WTC11 (cell line): ENCODE results near the gene HSF5. TPM values are rescaled to one million over a fixed set of nuclear protein-coding genes. Genes with fewer than 3 reads are reported as not detected.

Experiments used
- ATAC-seq: fragments of 200-7000 bp; cut with Tn5 transposase; 2 replicates; pipeline ENCODE4 v1.10.0; 2021; ENCODE audit warnings: mild to moderate bottlenecking, moderate library complexity
- CTCF ChIA-PET: fragments of 300-600 bp; sonication (Branson Sonifier 250); formaldehyde crosslinking; loops from one replicate; lab custom pipeline; 2021; ENCODE audit warnings: antibody characterized with exemption; lab: Charles Lee
- POLR2A ChIA-PET: fragments of 350-600 bp; sonication (Branson Sonifier 250); formaldehyde crosslinking; loops from one replicate; lab custom pipeline; 2021; ENCODE audit warnings: antibody characterized with exemption; lab: Charles Lee
- DNase-seq: peaks from one replicate; pipeline ENCODE4 v3.0.0; 2021; ENCODE audit warnings: low spot score
- H3K27ac Mint-ChIP-seq: 2 replicates; pipeline ENCODE4 v1.8.0; 2021; ENCODE audit warnings: mixed read lengths
- H3K27me3 Mint-ChIP-seq: 2 replicates; pipeline ENCODE4 v1.8.0; 2021; ENCODE audit warnings: low read depth, mild to moderate bottlenecking, moderate library complexity, mixed read lengths
- H3K36me3 Mint-ChIP-seq: 2 replicates; pipeline ENCODE4 v1.8.0; 2021; ENCODE audit warnings: mixed read lengths
- H3K4me1 Mint-ChIP-seq: 2 replicates; pipeline ENCODE4 v1.8.0; 2022; ENCODE audit warnings: mixed read lengths
- H3K4me3 Mint-ChIP-seq: 2 replicates; pipeline ENCODE4 v1.8.0; 2021; ENCODE audit warnings: mild to moderate bottlenecking, moderate library complexity, mixed read lengths
- H3K9me3 Mint-ChIP-seq: 2 replicates; pipeline ENCODE4 v1.8.0; 2021; ENCODE audit warnings: mixed read lengths
- FOXJ3 ChIP-seq: sonication (generic); formaldehyde crosslinking; IDR thresholded peaks from 2 replicates; pipeline ENCODE4 v1.9.0; 2021; ENCODE audit warnings: missing genetic modification reagents, mild to moderate bottlenecking, borderline replicate concordance
- FOXP1 ChIP-seq: sonication (generic); formaldehyde crosslinking; IDR thresholded peaks from 2 replicates; pipeline ENCODE4 v1.8.0; 2022; ENCODE audit warnings: missing genetic modification reagents, mild to moderate bottlenecking, moderate library complexity, borderline replicate concordance
- IRF2 ChIP-seq: sonication (generic); formaldehyde crosslinking; IDR thresholded peaks from 2 replicates; pipeline ENCODE4 v1.8.0; 2022; ENCODE audit warnings: low read depth, missing genetic modification reagents, borderline replicate concordance
- MXD4 ChIP-seq: fragments of 250-450 bp; sonication (Bioruptor Pico); IDR thresholded peaks from 2 replicates; pipeline ENCODE4 v1.8.0; 2021; ENCODE audit warnings: mild to moderate bottlenecking, moderate library complexity, borderline replicate concordance
- NFE2L1 ChIP-seq: sonication (generic); formaldehyde crosslinking; IDR thresholded peaks from 2 replicates; pipeline ENCODE4 v1.8.1; 2023; ENCODE audit warnings: missing genetic modification reagents
- NR1H2 ChIP-seq: sonication (generic); formaldehyde crosslinking; IDR thresholded peaks from 2 replicates; pipeline ENCODE4 v1.9.0; 2021; ENCODE audit warnings: mild to moderate bottlenecking, moderate library complexity, missing genetic modification reagents
- NR3C1 ChIP-seq: sonication (generic); formaldehyde crosslinking; conservative IDR thresholded peaks from 2 replicates; pipeline ENCODE4 v1.8.1; 2023; ENCODE audit warnings: low read depth, mild to moderate bottlenecking, missing genetic modification reagents
- SMAD3 ChIP-seq: sonication (generic); formaldehyde crosslinking; IDR thresholded peaks from 2 replicates; pipeline ENCODE4 v1.8.0; 2022; ENCODE audit warnings: missing genetic modification reagents, mild to moderate bottlenecking, borderline replicate concordance
- SMAD4 ChIP-seq: sonication (generic); formaldehyde crosslinking; IDR thresholded peaks from 2 replicates; pipeline ENCODE4 v1.8.0; 2022; ENCODE audit warnings: mild to moderate bottlenecking, missing genetic modification reagents
- TCF7 ChIP-seq: sonication (generic); formaldehyde crosslinking; IDR thresholded peaks from 2 replicates; pipeline ENCODE4 v1.8.0; 2022; ENCODE audit warnings: mild to moderate bottlenecking, low read depth, missing genetic modification reagents, moderate library complexity
- ZNF121 ChIP-seq: sonication (generic); formaldehyde crosslinking; IDR thresholded peaks from 2 replicates; pipeline ENCODE4 v1.8.0; 2023; ENCODE audit warnings: missing genetic modification reagents
- ZNF416 ChIP-seq: fragments of 250-450 bp; sonication (Bioruptor Pico); IDR thresholded peaks from 2 replicates; pipeline ENCODE4 v1.9.0; 2021; ENCODE audit warnings: mild to moderate bottlenecking, inconsistent platforms
- ZNF423 ChIP-seq: fragments of 250-450 bp; sonication (Bioruptor Pico); IDR thresholded peaks from 2 replicates; pipeline ENCODE4 v2.1.2; 2022; ENCODE audit warnings: mild to moderate bottlenecking, moderate library complexity
- ZNF671 ChIP-seq: fragments of 250-450 bp; sonication (Bioruptor Pico); IDR thresholded peaks from 2 replicates; pipeline ENCODE4 v1.8.0; 2021; ENCODE audit warnings: mild to moderate bottlenecking
- total RNA-seq: library from RNA; stranded (reverse); gene quantifications from 3 replicates; pipeline ENCODE4 v1.2.3, GENCODE V29; 2021
- TF ChIP-seq, protein P1 (sequence below): sonication (generic); formaldehyde crosslinking; IDR thresholded peaks from 2 replicates; pipeline ENCODE4 v1.8.1; 2022; ENCODE audit warnings: mild to moderate bottlenecking, moderate library complexity, missing genetic modification reagents
- TF ChIP-seq, protein P2 (sequence below): sonication (generic); formaldehyde crosslinking; IDR thresholded peaks from 2 replicates; pipeline ENCODE4 v1.8.0; 2023; ENCODE audit warnings: missing genetic modification reagents
- TF ChIP-seq, protein P3 (sequence below): fragments of 250-450 bp; sonication (Bioruptor Pico); IDR thresholded peaks from 2 replicates; pipeline ENCODE4 v1.9.0; 2021; ENCODE audit warnings: mild to moderate bottlenecking, borderline replicate concordance
- TF ChIP-seq, protein P4 (sequence below): sonication (generic); formaldehyde crosslinking; IDR thresholded peaks from 2 replicates; pipeline ENCODE4 v1.8.1; 2022; ENCODE audit warnings: low read depth, missing genetic modification reagents, borderline replicate concordance
- TF ChIP-seq, protein P5 (sequence below): sonication (generic); formaldehyde crosslinking; conservative IDR thresholded peaks from 2 replicates; pipeline ENCODE4 v1.8.1; 2022; ENCODE audit warnings: mild to moderate bottlenecking, missing genetic modification reagents
- TF ChIP-seq, protein P6 (sequence below): fragments of 200-600 bp; IDR thresholded peaks from 2 replicates; pipeline ENCODE4 v1.8.0; 2022; ENCODE audit warnings: antibody characterized with exemption
- TF ChIP-seq, protein P7 (sequence below): sonication (generic); formaldehyde crosslinking; IDR thresholded peaks from 2 replicates; pipeline ENCODE4 v1.8.0; 2022; ENCODE audit warnings: mild to moderate bottlenecking, missing genetic modification reagents
- TF ChIP-seq, protein P8 (sequence below): fragments of 250-450 bp; sonication (Bioruptor Pico); IDR thresholded peaks from 2 replicates; pipeline ENCODE4 v1.9.0; 2021; ENCODE audit warnings: mild to moderate bottlenecking
- TF ChIP-seq, protein P9 (sequence below): fragments of 250-450 bp; sonication (Bioruptor Pico); IDR thresholded peaks from 2 replicates; pipeline ENCODE4 v1.8.0; 2021; ENCODE audit warnings: mild to moderate bottlenecking

The HSF5 gene
- total RNA-seq, 1 experiment from 2014 or later, result 0.09 TPM

DNA sequence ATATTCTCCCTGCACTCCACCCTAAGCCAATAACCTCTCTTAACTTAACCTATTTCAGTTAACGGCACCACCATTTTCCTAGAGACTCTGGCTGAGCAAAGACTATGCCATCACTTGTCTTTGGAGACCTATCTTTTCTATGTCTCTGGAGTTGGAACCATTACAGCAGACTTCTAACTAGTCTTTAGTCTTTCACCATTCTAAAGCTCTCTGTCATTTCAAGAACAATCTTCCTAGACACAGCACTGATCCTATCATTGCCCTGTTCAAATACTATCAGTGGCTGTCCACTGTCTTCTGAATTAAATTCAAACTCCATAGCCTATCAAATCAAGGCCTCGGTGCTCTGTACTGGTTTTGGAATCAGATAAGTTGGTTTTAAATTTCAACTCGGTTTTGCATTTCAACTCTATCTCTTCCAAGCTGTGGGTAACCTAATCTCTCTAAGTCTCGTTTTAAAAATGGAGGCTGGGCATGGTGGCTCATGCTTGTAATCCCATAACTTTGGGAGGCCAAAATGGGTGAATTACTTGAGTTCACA is 102.8 kb downstream of the HSF5 start:
- Mint-ChIP-seq H3K36me3 (no peaks in the 10 kb centered on the region), H3K4me1 (peaks cover 35% of the 10 kb centered on the region), H3K27me3 (peaks cover 4% of the 10 kb centered on the region), H3K4me3 (no peak overlapping the region), H3K9me3 (no peaks in the 10 kb centered on the region), H3K27ac (no peak overlapping the region)
- TF ChIP-seq, protein P1, sequence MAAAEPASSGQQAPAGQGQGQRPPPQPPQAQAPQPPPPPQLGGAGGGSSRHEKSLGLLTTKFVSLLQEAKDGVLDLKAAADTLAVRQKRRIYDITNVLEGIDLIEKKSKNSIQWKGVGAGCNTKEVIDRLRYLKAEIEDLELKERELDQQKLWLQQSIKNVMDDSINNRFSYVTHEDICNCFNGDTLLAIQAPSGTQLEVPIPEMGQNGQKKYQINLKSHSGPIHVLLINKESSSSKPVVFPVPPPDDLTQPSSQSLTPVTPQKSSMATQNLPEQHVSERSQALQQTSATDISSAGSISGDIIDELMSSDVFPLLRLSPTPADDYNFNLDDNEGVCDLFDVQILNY (CRISPR knock-in tag), result no peak
- TF ChIP-seq SMAD3 (CRISPR knock-in tag) (no peak), FOXP1 (CRISPR knock-in tag) (no peak), FOXJ3 (CRISPR knock-in tag) (no peak), NR3C1 (CRISPR knock-in tag) (no peak), ZNF423 (CRISPR knock-in tag) (no peak), TCF7 (CRISPR knock-in tag) (no peak)
- TF ChIP-seq, protein P2, sequence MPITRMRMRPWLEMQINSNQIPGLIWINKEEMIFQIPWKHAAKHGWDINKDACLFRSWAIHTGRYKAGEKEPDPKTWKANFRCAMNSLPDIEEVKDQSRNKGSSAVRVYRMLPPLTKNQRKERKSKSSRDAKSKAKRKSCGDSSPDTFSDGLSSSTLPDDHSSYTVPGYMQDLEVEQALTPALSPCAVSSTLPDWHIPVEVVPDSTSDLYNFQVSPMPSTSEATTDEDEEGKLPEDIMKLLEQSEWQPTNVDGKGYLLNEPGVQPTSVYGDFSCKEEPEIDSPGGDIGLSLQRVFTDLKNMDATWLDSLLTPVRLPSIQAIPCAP, result no peak
- TF ChIP-seq, protein P3, sequence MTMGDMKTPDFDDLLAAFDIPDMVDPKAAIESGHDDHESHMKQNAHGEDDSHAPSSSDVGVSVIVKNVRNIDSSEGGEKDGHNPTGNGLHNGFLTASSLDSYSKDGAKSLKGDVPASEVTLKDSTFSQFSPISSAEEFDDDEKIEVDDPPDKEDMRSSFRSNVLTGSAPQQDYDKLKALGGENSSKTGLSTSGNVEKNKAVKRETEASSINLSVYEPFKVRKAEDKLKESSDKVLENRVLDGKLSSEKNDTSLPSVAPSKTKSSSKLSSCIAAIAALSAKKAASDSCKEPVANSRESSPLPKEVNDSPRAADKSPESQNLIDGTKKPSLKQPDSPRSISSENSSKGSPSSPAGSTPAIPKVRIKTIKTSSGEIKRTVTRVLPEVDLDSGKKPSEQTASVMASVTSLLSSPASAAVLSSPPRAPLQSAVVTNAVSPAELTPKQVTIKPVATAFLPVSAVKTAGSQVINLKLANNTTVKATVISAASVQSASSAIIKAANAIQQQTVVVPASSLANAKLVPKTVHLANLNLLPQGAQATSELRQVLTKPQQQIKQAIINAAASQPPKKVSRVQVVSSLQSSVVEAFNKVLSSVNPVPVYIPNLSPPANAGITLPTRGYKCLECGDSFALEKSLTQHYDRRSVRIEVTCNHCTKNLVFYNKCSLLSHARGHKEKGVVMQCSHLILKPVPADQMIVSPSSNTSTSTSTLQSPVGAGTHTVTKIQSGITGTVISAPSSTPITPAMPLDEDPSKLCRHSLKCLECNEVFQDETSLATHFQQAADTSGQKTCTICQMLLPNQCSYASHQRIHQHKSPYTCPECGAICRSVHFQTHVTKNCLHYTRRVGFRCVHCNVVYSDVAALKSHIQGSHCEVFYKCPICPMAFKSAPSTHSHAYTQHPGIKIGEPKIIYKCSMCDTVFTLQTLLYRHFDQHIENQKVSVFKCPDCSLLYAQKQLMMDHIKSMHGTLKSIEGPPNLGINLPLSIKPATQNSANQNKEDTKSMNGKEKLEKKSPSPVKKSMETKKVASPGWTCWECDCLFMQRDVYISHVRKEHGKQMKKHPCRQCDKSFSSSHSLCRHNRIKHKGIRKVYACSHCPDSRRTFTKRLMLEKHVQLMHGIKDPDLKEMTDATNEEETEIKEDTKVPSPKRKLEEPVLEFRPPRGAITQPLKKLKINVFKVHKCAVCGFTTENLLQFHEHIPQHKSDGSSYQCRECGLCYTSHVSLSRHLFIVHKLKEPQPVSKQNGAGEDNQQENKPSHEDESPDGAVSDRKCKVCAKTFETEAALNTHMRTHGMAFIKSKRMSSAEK, result no peak
- TF ChIP-seq, protein P4, sequence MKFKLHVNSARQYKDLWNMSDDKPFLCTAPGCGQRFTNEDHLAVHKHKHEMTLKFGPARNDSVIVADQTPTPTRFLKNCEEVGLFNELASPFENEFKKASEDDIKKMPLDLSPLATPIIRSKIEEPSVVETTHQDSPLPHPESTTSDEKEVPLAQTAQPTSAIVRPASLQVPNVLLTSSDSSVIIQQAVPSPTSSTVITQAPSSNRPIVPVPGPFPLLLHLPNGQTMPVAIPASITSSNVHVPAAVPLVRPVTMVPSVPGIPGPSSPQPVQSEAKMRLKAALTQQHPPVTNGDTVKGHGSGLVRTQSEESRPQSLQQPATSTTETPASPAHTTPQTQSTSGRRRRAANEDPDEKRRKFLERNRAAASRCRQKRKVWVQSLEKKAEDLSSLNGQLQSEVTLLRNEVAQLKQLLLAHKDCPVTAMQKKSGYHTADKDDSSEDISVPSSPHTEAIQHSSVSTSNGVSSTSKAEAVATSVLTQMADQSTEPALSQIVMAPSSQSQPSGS, result no peak
- TF ChIP-seq, protein P5, sequence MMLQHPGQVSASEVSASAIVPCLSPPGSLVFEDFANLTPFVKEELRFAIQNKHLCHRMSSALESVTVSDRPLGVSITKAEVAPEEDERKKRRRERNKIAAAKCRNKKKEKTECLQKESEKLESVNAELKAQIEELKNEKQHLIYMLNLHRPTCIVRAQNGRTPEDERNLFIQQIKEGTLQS (CRISPR knock-in tag), result no peak
- ChIA-PET CTCF (interaction anchor here (1.3 kb wide), 1 partner anchor 32 kb away, joined by 5 read pairs; the partner anchor contains the start of gene RNF43), POLR2A (no interaction called here)
- no peak for ATAC-seq
- DNase-seq, result no peak

DNA sequence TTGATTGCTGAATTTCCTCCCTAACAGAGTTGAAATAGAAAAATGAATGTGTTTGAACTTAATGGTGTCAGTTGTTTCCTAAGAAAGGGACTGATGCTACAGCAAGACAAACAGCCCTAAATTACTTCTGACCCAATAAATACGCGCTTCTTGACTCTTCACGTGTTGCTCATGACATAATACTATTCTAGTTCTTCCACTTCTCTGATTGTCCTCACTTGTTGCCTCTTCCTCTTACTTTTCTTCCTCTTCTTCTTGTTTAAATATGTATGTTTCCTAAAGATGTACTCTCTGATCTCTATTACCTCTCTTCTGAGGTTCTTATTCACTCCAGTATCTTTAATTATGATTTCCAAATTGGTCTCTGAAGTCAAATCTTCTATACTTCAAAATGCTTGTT is 103.3 kb downstream of the HSF5 start:
- Mint-ChIP-seq H3K27me3 (peaks cover 1% of the 10 kb centered on the region; the same call in 1 of the 2 replicates), H3K4me1 (peaks cover 32% of the 10 kb centered on the region), H3K9me3 (no peaks in the 10 kb centered on the region), H3K4me3 (no peak overlapping the region), H3K27ac (no peak overlapping the region), H3K36me3 (no peaks in the 10 kb centered on the region)
- DNase-seq (no peak), ATAC-seq (no peak)
- ChIA-PET POLR2A (no interaction called here), CTCF (interaction anchor here (1.3 kb wide), 1 partner anchor 33 kb away, joined by 5 read pairs; the partner anchor contains the start of gene RNF43)
- TF ChIP-seq, protein P6, sequence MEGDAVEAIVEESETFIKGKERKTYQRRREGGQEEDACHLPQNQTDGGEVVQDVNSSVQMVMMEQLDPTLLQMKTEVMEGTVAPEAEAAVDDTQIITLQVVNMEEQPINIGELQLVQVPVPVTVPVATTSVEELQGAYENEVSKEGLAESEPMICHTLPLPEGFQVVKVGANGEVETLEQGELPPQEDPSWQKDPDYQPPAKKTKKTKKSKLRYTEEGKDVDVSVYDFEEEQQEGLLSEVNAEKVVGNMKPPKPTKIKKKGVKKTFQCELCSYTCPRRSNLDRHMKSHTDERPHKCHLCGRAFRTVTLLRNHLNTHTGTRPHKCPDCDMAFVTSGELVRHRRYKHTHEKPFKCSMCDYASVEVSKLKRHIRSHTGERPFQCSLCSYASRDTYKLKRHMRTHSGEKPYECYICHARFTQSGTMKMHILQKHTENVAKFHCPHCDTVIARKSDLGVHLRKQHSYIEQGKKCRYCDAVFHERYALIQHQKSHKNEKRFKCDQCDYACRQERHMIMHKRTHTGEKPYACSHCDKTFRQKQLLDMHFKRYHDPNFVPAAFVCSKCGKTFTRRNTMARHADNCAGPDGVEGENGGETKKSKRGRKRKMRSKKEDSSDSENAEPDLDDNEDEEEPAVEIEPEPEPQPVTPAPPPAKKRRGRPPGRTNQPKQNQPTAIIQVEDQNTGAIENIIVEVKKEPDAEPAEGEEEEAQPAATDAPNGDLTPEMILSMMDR, result no peak
- no peak for TF ChIP-seq TCF7 (CRISPR knock-in tag)
- no peak for TF ChIP-seq ZNF416 (CRISPR knock-in tag)
- TF ChIP-seq, protein P7, sequence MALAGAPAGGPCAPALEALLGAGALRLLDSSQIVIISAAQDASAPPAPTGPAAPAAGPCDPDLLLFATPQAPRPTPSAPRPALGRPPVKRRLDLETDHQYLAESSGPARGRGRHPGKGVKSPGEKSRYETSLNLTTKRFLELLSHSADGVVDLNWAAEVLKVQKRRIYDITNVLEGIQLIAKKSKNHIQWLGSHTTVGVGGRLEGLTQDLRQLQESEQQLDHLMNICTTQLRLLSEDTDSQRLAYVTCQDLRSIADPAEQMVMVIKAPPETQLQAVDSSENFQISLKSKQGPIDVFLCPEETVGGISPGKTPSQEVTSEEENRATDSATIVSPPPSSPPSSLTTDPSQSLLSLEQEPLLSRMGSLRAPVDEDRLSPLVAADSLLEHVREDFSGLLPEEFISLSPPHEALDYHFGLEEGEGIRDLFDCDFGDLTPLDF (CRISPR knock-in tag), result no peak
- no peak for TF ChIP-seq NFE2L1 (CRISPR knock-in tag)
- TF ChIP-seq, protein P8, sequence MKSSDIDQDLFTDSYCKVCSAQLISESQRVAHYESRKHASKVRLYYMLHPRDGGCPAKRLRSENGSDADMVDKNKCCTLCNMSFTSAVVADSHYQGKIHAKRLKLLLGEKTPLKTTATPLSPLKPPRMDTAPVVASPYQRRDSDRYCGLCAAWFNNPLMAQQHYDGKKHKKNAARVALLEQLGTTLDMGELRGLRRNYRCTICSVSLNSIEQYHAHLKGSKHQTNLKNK (CRISPR knock-in tag), result no peak
- TF ChIP-seq IRF2 (CRISPR knock-in tag), result no peak
- no peak for TF ChIP-seq SMAD4
- no peak for TF ChIP-seq MXD4 (CRISPR knock-in tag)
- TF ChIP-seq NR1H2 (CRISPR knock-in tag), result no peak
- TF ChIP-seq, protein P9, sequence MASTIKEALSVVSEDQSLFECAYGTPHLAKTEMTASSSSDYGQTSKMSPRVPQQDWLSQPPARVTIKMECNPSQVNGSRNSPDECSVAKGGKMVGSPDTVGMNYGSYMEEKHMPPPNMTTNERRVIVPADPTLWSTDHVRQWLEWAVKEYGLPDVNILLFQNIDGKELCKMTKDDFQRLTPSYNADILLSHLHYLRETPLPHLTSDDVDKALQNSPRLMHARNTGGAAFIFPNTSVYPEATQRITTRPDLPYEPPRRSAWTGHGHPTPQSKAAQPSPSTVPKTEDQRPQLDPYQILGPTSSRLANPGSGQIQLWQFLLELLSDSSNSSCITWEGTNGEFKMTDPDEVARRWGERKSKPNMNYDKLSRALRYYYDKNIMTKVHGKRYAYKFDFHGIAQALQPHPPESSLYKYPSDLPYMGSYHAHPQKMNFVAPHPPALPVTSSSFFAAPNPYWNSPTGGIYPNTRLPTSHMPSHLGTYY, result no peak
- TF ChIP-seq ZNF671 (CRISPR knock-in tag), result no peak
- TF ChIP-seq ZNF121, result no peak
- TF ChIP-seq ZNF423 (CRISPR knock-in tag), result no peak
